Natural killer cell treated with Interleukin-12 subunit alpha and Interleukin-12 subunit beta and Interleukin-15 and Interleukin-18, amount 100 ng/mL, for 72 hours (primary cell): ENCODE measurements around the gene SERTM1. TPM values are rescaled to one million over a fixed set of nuclear protein-coding genes. Genes with fewer than 3 reads are reported as not detected.

Source experiments
- ATAC-seq, 2 donors: fragments of 150-1000 bp; cut with Tn5 transposase in 1 of 2; sonication (Bioruptor Pico), chemical (Tn5 transposase) in 1 of 2; 2 replicates each; pipeline ENCODE4 v1.10.0; 2021
- DNase-seq: peaks from one replicate; pipeline ENCODE4 v3.0.0; 2022; ENCODE audit warnings: low spot score
- H3K27ac Mint-ChIP-seq, 2 donors: 1 replicate in 1 of 2; 2 replicates in 1 of 2; pipeline ENCODE4 v1.8.0; 2022; ENCODE audit warnings: mixed read lengths in 2 of 2, mild to moderate bottlenecking in 1 of 2, moderate library complexity in 1 of 2
- H3K27me3 Mint-ChIP-seq, 2 donors: 1 replicate in 1 of 2; 2 replicates in 1 of 2; pipeline ENCODE4 v1.8.0; 2022; ENCODE audit warnings: mixed read lengths in 2 of 2
- H3K36me3 Mint-ChIP-seq: one replicate; pipeline ENCODE4 v1.8.0; 2022; ENCODE audit warnings: mixed read lengths
- H3K4me1 Mint-ChIP-seq, 2 donors: 1 replicate in 1 of 2; 2 replicates in 1 of 2; pipeline ENCODE4 v1.8.0; 2022; ENCODE audit warnings: low read depth in 2 of 2, mixed read lengths in 2 of 2, mild to moderate bottlenecking in 1 of 2
- H3K4me3 Mint-ChIP-seq: one replicate; pipeline ENCODE4 v1.8.0; 2022; ENCODE audit warnings: mixed read lengths
- H3K9me3 Mint-ChIP-seq: 2 replicates; pipeline ENCODE4 v1.8.0; 2022; ENCODE audit warnings: mixed read lengths
- total RNA-seq, 2 donors: library from RNA; stranded (reverse); gene quantifications; one replicate each; pipeline ENCODE4 v1.2.3, GENCODE V29; 2022

The SERTM1 gene
- total RNA-seq, 2 donors from 2014 or later, result not detected

DNA sequence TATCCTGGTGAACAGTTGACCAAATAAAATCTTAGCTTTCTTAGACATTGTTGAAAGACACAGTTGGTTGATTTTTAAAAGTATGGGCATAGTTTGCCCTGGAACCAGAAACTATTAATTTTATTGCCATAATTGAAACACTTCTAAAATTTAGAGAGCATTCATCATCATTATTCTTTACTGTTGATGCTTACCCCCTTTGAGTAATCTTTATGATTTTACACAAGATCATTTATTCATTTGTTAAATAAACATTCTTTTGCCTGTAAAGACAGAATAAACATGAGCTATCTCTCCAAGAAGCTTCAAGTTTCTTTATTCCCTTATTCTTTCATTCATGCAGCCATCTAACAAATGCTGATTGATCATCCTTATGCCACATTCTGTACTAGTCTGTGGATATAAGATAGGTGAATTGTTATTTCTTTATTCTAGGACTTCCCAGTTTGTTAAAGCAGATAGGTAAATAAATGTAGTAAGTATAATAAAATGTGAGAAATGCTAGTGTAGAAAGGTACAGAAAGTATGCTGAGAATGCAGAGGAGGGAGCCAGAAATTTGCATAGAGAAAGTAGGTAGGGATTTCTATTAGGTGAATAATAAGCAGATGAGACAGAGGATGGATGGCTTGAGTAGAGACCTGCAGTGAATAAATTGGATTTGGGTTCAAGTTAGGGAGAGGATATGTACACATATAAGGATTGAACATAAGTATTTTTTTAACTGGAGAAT, 8.2 kb downstream of the SERTM1 start:
- Mint-ChIP-seq H3K4me1 (no peaks in the 10 kb centered on the region), H3K4me3 (no peak overlapping the region), H3K27ac (no peak overlapping the region), H3K27me3 (peaks cover 0 to 6% of the 10 kb centered on the region in 2 donors), H3K9me3 (no peaks in the 10 kb centered on the region), H3K36me3 (no peaks in the 10 kb centered on the region)
- no peak for DNase-seq
- ATAC-seq, result no peak

GRCh38 chr13:36683701-36684100, 9.9 kb downstream of the SERTM1 start:
- ATAC-seq (no peak), DNase-seq (no peak)
- no peaks in the 10 kb centered on the region for H3K4me1 Mint-ChIP-seq
- H3K27ac Mint-ChIP-seq, result no peak overlapping the region
- H3K36me3 Mint-ChIP-seq, result no peaks in the 10 kb centered on the region
- no peak overlapping the region for H3K4me3 Mint-ChIP-seq
- peaks cover 0 to 6% of the 10 kb centered on the region in 2 donors for H3K27me3 Mint-ChIP-seq
- H3K9me3 Mint-ChIP-seq, result no peaks in the 10 kb centered on the region

DNA sequence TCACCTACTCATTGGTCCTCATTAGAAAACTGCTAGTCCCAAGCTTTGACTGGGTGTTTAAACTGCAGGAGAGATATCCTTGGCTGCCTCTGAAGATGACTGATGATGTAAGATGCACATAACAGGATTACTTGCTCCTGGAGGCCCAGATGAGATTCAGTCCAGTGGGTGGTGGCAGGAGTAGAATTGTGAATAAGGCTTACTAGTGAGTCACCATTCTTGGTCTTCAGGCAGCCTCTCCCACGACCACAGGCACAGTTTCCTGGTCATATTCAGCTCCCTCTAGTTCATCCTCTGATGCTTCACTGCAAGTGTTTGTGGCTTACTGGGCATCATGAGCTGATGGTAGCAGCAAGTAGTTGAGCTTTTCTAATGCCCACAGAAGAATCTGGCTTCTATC, 12.1 kb downstream of the SERTM1 start:
- H3K27me3 Mint-ChIP-seq, result peaks cover 0 to 6% of the 10 kb centered on the region in 2 donors
- H3K4me1 Mint-ChIP-seq, result no peaks in the 10 kb centered on the region
- no peaks in the 10 kb centered on the region for H3K36me3 Mint-ChIP-seq
- ATAC-seq, result no peak
- H3K9me3 Mint-ChIP-seq, result no peaks in the 10 kb centered on the region
- DNase-seq, result no peak
- H3K27ac Mint-ChIP-seq, result no peak overlapping the region
- no peak overlapping the region for H3K4me3 Mint-ChIP-seq

GRCh38 chr13:36696410-36697010, 22.7 kb downstream of the SERTM1 start:
- H3K27me3 Mint-ChIP-seq, result peaks cover 11 to 19% of the 10 kb centered on the region in 2 donors
- no peak overlapping the region for H3K27ac Mint-ChIP-seq

GRCh38 chr13:36700170-36700569, 26.4 kb downstream of the SERTM1 start:
- ATAC-seq, result no peak
- Mint-ChIP-seq H3K36me3 (no peaks in the 10 kb centered on the region), H3K27me3 (peaks cover 10 to 16% of the 10 kb centered on the region in 2 donors)

More at GRCh38 chr13:36696410-36697010, 22.7 kb downstream of the SERTM1 start:
- H3K4me3 Mint-ChIP-seq, result no peak overlapping the region
- ATAC-seq, result no peak
- no peaks in the 10 kb centered on the region for H3K4me1 Mint-ChIP-seq
- peaks cover 3% of the 10 kb centered on the region for H3K9me3 Mint-ChIP-seq
- no peaks in the 10 kb centered on the region for H3K36me3 Mint-ChIP-seq
- DNase-seq, result no peak

DNA sequence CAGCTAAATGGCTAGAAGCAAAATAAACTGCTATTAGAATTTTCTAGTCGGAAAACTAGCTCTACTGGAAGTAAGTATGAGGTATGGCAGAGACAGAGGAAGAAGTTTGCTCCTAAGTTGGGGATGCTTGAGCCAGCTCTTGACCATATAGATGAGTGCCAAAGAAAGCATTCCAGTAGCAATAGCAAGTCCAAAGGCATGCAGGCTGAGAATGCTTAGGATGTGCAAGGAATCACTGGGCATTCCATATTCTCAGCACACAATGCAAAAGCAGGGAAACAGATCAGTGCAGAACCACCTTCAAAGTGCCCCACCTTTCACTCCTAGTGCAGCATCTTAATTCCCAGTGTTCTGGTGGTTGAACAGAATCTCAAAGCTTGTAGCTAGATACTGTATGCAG, 32.9 kb downstream of the SERTM1 start:
- H3K9me3 Mint-ChIP-seq, result peaks cover 7% of the 10 kb centered on the region
- ATAC-seq (no peak), DNase-seq (no peak)
- H3K27ac Mint-ChIP-seq, result no peak overlapping the region
- H3K27me3 Mint-ChIP-seq, result peaks cover 4 to 11% of the 10 kb centered on the region in 2 donors
- no peak overlapping the region for H3K4me3 Mint-ChIP-seq
- H3K4me1 Mint-ChIP-seq, result no peaks in the 10 kb centered on the region
- H3K36me3 Mint-ChIP-seq, result no peaks in the 10 kb centered on the region

More at GRCh38 chr13:36700170-36700569, 26.4 kb downstream of the SERTM1 start:
- Mint-ChIP-seq H3K4me1 (no peaks in the 10 kb centered on the region), H3K9me3 (peaks cover 3% of the 10 kb centered on the region), H3K4me3 (no peak overlapping the region), H3K27ac (no peak overlapping the region)
- DNase-seq, result no peak

GRCh38 chr13:36709136-36709890, 35.5 kb downstream of the SERTM1 start:
- Mint-ChIP-seq H3K36me3 (no peaks in the 10 kb centered on the region), H3K4me3 (no peak overlapping the region), H3K4me1 (no peaks in the 10 kb centered on the region), H3K9me3 (peaks cover 11% of the 10 kb centered on the region), H3K27ac (no peak overlapping the region), H3K27me3 (peaks cover 12 to 22% of the 10 kb centered on the region in 2 donors)
- no peak for ATAC-seq
- DNase-seq, result no peak

- no peak overlapping the region for H3K27ac Mint-ChIP-seq
- no peak overlapping the region for H3K4me3 Mint-ChIP-seq
- ATAC-seq, result no peak
Observed at GRCh38 chr13:36710396-36710795, 36.6 kb downstream of the SERTM1 start.

DNA sequence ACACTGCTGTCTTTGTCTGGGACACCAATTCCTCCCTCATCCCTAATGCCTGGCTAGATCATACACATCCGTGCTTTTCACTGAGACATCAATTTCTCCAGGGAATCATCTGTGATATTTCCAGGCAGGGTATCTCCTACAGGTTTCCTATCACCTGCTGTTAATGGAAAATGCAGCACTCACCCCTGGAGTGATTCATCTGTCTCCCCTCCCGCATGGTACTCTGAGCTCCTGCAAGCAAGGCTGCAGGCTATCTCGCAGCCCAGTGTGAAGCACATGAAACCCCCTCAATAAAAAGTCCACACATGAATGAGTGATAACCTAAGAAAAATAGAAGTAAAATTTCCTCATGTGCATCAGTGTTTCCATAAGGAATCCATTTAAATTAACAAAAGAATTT, 38.5 kb downstream of the SERTM1 start:
- H3K27me3 Mint-ChIP-seq, result peaks cover 10 to 21% of the 10 kb centered on the region in 2 donors
- H3K4me1 Mint-ChIP-seq, result no peaks in the 10 kb centered on the region
- H3K9me3 Mint-ChIP-seq, result peaks cover 11% of the 10 kb centered on the region
- no peak for DNase-seq
- no peak for ATAC-seq
- no peak overlapping the region for H3K4me3 Mint-ChIP-seq
- no peaks in the 10 kb centered on the region for H3K36me3 Mint-ChIP-seq
- no peak overlapping the region for H3K27ac Mint-ChIP-seq

More at GRCh38 chr13:36710396-36710795, 36.6 kb downstream of the SERTM1 start:
- H3K9me3 Mint-ChIP-seq, result peaks cover 11% of the 10 kb centered on the region
- no peak for DNase-seq
- H3K36me3 Mint-ChIP-seq, result no peaks in the 10 kb centered on the region
- H3K27me3 Mint-ChIP-seq, result peaks cover 10 to 21% of the 10 kb centered on the region in 2 donors
- H3K4me1 Mint-ChIP-seq, result no peaks in the 10 kb centered on the region

DNA sequence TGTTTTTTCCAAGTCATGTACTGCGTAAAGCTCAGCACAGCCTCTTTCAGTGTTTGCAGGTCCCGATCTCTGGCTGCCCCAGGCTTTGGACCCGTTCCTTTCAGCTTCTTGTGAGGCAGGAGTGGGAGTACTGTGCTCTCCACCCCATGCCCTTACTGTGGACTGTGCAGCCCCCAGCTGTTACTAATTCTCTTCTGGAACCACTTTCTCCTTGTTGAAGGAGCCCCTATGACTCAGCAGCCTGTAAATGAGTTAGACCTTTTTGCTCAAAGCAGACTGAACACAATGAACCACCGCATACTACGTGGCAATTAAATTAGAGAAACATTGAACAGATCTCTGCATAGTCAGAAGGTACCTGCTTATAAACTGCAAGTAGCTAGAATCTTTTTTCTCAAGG, 39.0 kb downstream of the SERTM1 start:
- no peaks in the 10 kb centered on the region for H3K36me3 Mint-ChIP-seq
- DNase-seq (no peak), ATAC-seq (no peak)
- H3K27ac Mint-ChIP-seq, result no peak overlapping the region
- H3K9me3 Mint-ChIP-seq, result peaks cover 11% of the 10 kb centered on the region
- peaks cover 10 to 21% of the 10 kb centered on the region in 2 donors for H3K27me3 Mint-ChIP-seq
- no peaks in the 10 kb centered on the region for H3K4me1 Mint-ChIP-seq
- no peak overlapping the region for H3K4me3 Mint-ChIP-seq

DNA sequence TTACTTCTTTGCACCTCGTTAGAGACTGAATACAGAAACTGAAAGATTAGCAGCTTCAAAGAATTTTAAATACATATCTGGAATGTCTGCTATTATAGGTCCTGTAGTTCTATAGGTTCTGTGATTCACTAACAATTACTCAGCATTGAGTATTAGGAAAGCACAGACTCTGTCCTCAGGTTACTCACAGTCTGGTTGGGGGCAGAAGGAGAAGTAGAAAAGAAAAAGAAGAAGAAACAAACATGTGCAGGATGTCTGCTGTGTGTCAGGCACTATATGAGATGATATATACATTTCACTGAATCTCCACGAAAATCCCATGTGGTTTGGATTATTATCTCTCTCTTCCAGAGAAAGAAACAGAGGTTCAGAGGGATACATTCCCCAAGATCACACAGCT, 40.1 kb downstream of the SERTM1 start:
- Mint-ChIP-seq H3K27ac (no peak overlapping the region), H3K4me3 (no peak overlapping the region), H3K9me3 (peaks cover 6% of the 10 kb centered on the region), H3K27me3 (peaks cover 12 to 24% of the 10 kb centered on the region in 2 donors), H3K4me1 (no peaks in the 10 kb centered on the region), H3K36me3 (no peaks in the 10 kb centered on the region)
- DNase-seq, result no peak
- ATAC-seq, result no peak

DNA sequence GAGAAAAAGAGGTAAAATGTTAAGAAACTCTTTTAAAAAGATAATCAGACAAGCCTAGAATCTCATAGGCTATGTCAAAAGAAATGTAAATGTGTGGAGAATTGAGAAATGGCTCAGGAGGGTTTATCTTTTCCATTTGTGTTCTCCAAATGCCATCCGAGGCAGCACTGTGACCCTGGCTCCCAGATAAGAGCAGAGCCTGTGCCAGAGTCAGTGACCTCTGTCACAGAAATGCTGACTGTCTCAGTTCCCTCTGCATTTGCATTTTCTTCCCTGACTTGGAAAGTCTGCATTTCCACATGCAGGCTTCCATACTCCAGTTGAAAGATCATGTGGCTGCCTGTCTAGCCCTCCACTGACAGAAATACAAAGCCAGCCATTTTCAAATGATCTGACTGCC, 42.0 kb downstream of the SERTM1 start:
- Mint-ChIP-seq H3K36me3 (no peaks in the 10 kb centered on the region), H3K4me3 (no peak overlapping the region), H3K4me1 (no peaks in the 10 kb centered on the region), H3K27me3 (peaks cover 15 to 35% of the 10 kb centered on the region in 2 donors), H3K27ac (no peak overlapping the region), H3K9me3 (peaks cover 5% of the 10 kb centered on the region)
- ATAC-seq (no peak), DNase-seq (no peak)

- H3K36me3 Mint-ChIP-seq, result no peaks in the 10 kb centered on the region
- DNase-seq, result no peak
- no peak overlapping the region for H3K4me3 Mint-ChIP-seq
- no peaks in the 10 kb centered on the region for H3K4me1 Mint-ChIP-seq
- H3K27ac Mint-ChIP-seq, result no peak overlapping the region
- peaks cover 10 to 37% of the 10 kb centered on the region in 2 donors for H3K27me3 Mint-ChIP-seq
- ATAC-seq, result no peak
- H3K9me3 Mint-ChIP-seq, result peaks cover under 1% of the 10 kb centered on the region
Observed at GRCh38 chr13:36717017-36717416, 43.2 kb downstream of the SERTM1 start.
